HepG2 (cell line): ENCODE measurements around the gene RPL37. TPM values are rescaled to one million over a fixed set of nuclear protein-coding genes. Genes with fewer than 3 reads are reported as not detected.
A peak's percentile ranks its signal among the peaks of the same experiment; 100 is the strongest.

ENCODE experiments used
- ADNP ChIP-seq: sonication (generic); formaldehyde crosslinking; IDR thresholded peaks from 2 replicates; pipeline ENCODE4 v1.4.0; 2020; ENCODE audit warnings: missing genetic modification reagents
- CENPX ChIP-seq: sonication (generic); formaldehyde crosslinking; IDR thresholded peaks from 2 replicates; pipeline ENCODE4 v1.9.0; 2021; ENCODE audit warnings: mild to moderate bottlenecking, missing genetic modification reagents, moderate library complexity
- FOXP1 ChIP-seq, 2 experiments: fragments of 450-650 bp in 1 of 2; IDR thresholded peaks; 2 replicates each; pipeline ENCODE4 v1.6.1; 2017 to 2018; ENCODE audit warnings: antibody characterized with exemption in 1 of 2
- JUN ChIP-seq: sonication (generic); formaldehyde crosslinking; IDR thresholded peaks from 2 replicates; pipeline ENCODE4 v1.4.0; 2020; ENCODE audit warnings: mild to moderate bottlenecking, missing genetic modification reagents
- NFE2L1 ChIP-seq: sonication (generic); formaldehyde crosslinking; IDR thresholded peaks from 2 replicates; pipeline ENCODE4 v1.4.0; 2020; ENCODE audit warnings: missing genetic modification reagents, mild to moderate bottlenecking, borderline replicate concordance
- RBFOX2 ChIP-seq: fragments of 200-400 bp; formaldehyde crosslinking; IDR thresholded peaks from 2 replicates; pipeline ENCODE4 v1.6.1; 2017; ENCODE audit warnings: low read depth, mild to moderate bottlenecking, low read length
- RXRB ChIP-seq: IDR thresholded peaks from 2 replicates; pipeline ENCODE4 v1.6.1; 2016; ENCODE audit warnings: borderline replicate concordance, missing genetic modification reagents, missing compliant biosample characterization
- SALL1 ChIP-seq: sonication (generic); formaldehyde crosslinking; IDR thresholded peaks from 2 replicates; pipeline ENCODE4 v1.8.0; 2022; ENCODE audit warnings: mild to moderate bottlenecking, missing genetic modification reagents
- SMAD1 ChIP-seq: sonication (generic); formaldehyde crosslinking; IDR thresholded peaks from 2 replicates; pipeline ENCODE4 v1.4.0; 2020; ENCODE audit warnings: missing genetic modification reagents, low read depth, mild to moderate bottlenecking, borderline replicate concordance
- SP5 ChIP-seq: IDR thresholded peaks from 2 replicates; pipeline ENCODE4 v1.6.1; 2016; ENCODE audit warnings: low read depth, borderline replicate concordance
- TARDBP ChIP-seq: sonication (generic); formaldehyde crosslinking; IDR thresholded peaks from 2 replicates; pipeline ENCODE4 v1.8.0; 2022; ENCODE audit warnings: mild to moderate bottlenecking, missing genetic modification reagents
- YY1 ChIP-seq: IDR thresholded peaks from 2 replicates; pipeline ENCODE4 v1.6.1; 2011; ENCODE audit warnings: low read length, low read depth, moderate library complexity, mild to moderate bottlenecking; ENCODE audit not compliant: insufficient read depth, insufficient replicate concordance
- ZNF460 ChIP-seq: sonication (generic); formaldehyde crosslinking; IDR thresholded peaks from 2 replicates; pipeline ENCODE4 v1.5.1; 2020; ENCODE audit warnings: missing genetic modification reagents, mild to moderate bottlenecking, borderline replicate concordance
- ZNF883 ChIP-seq: sonication (generic); formaldehyde crosslinking; IDR thresholded peaks from 2 replicates; pipeline ENCODE4 v1.5.1; 2020; ENCODE audit warnings: mild to moderate bottlenecking, missing genetic modification reagents; ENCODE audit errors: not compliant biosample characterization
- polyA plus RNA-seq, 8 experiments: library from polyadenylated mRNA; depleted of rRNA in 3 of 8; stranded (reverse) in 7 of 8; unstranded in 1 of 8; fragments of >200 nt; fragmentation: Illumina TruSeq in 4 of 8; extraction: Trizol in 4 of 8; gene quantifications; 2 replicates each; pipeline versions ENCODE4 v1.2.1 to v1.2.3, GENCODE V29; 2011 to 2016; ENCODE audit warnings: low read depth in 4 of 8, missing spikeins in 1 of 8, mixed read lengths in 1 of 8; ENCODE audit not compliant: insufficient read depth in 1 of 8
- total RNA-seq, 5 experiments: library from RNA; depleted of rRNA; stranded (reverse); fragments of >200 nt; fragmentation: Illumina TruSeq; extraction: Trizol; gene quantifications; 2 replicates each; pipeline ENCODE4 v1.2.3, GENCODE V29; 2016; ENCODE audit warnings: low read depth in 1 of 5
- TF ChIP-seq, protein P1 (sequence below), 2 experiments: sonication (generic) in 1 of 2; formaldehyde crosslinking in 1 of 2; IDR thresholded peaks; 2 replicates each; pipeline versions ENCODE4 v1.6.1 to v1.9.0; 2014 to 2022; ENCODE audit warnings: antibody characterized with exemption in 1 of 2, borderline replicate concordance in 1 of 2, inconsistent platforms in 1 of 2, low read depth in 1 of 2, missing genetic modification reagents in 1 of 2
- TF ChIP-seq, protein P2 (sequence below): conservative IDR thresholded peaks from 2 replicates; pipeline ENCODE4 v1.6.1; 2018; ENCODE audit warnings: missing genetic modification reagents

RPL37 gene
- total and polyA plus RNA-seq, 2 of the 13 experiments (the other 11 are each of a cell fraction or from before 2014, with no cell fraction given) = 1,981 to 3,367 TPM

DNA sequence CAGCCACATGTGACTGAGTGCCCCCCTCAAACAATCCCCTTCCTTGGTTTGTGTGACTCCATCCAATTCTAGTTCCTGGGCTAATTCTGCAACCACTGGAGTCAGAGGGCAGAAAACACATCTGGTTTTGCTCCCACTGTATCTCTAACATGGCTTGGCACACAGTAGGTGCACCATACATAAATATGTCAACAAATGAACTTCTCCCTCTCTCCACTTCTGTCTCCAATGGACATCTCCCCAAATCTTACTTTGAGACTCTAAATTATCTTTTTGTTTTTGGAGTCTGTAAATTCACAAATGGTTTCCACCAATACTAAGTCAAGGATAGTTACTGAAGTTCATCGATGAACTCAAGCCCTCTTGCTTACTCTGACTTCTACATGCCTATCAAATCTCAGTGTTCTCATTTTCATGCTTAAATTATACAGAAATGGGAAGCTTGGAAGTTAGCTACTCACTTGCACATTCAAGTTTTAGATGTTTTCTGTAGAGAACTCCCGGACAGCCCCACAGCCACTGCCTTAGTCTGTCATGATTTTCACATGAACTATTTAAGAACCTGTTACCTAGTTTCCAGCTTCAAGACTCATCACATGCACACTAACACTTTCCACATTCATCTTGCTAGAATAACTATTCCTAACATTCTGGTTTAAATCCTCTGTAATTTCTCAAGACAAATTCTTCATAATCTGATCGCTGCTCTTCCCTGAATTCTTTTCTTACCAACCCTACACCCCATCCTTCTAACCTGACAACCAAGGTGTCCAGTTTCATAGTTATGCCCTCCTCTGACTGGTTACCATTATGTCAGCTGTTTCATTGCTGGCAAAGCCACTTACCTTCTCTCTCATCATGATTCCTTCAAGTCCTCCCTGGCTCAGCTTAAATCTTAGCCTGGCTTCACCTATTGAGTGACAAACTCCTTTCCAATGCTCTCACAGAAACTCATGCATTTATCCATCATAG lies 6.0 kb downstream of the RPL37 start (continued):
- TF ChIP-seq, protein P1, sequence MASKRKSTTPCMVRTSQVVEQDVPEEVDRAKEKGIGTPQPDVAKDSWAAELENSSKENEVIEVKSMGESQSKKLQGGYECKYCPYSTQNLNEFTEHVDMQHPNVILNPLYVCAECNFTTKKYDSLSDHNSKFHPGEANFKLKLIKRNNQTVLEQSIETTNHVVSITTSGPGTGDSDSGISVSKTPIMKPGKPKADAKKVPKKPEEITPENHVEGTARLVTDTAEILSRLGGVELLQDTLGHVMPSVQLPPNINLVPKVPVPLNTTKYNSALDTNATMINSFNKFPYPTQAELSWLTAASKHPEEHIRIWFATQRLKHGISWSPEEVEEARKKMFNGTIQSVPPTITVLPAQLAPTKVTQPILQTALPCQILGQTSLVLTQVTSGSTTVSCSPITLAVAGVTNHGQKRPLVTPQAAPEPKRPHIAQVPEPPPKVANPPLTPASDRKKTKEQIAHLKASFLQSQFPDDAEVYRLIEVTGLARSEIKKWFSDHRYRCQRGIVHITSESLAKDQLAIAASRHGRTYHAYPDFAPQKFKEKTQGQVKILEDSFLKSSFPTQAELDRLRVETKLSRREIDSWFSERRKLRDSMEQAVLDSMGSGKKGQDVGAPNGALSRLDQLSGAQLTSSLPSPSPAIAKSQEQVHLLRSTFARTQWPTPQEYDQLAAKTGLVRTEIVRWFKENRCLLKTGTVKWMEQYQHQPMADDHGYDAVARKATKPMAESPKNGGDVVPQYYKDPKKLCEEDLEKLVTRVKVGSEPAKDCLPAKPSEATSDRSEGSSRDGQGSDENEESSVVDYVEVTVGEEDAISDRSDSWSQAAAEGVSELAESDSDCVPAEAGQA (IDR thresholded peaks at IDR 0.05; ENCODE audit: low read depth) = no peak
- TF ChIP-seq, protein P1 (CRISPR knock-in tag; IDR thresholded peaks at IDR 0.05; ENCODE audit: borderline replicate concordance) = no peak
- TF ChIP-seq TARDBP (no peak), SMAD1 (CRISPR knock-in tag) (no peak), ADNP (no peak), JUN (no peak), SP5 (CRISPR knock-in tag) (no peak), ZNF883 (no peak), CENPX (CRISPR knock-in tag) (no peak), NFE2L1 (CRISPR knock-in tag) (no peak), YY1 (no peak), RBFOX2 (peak; percentile 71), SALL1 (no peak), RXRB (CRISPR knock-in tag) (no peak), FOXP1 (IDR thresholded peaks at IDR 0.05) (no peak), FOXP1 (CRISPR knock-in tag; IDR thresholded peaks at IDR 0.05) (no peak), ZNF460 (no peak)
- TF ChIP-seq, protein P2, sequence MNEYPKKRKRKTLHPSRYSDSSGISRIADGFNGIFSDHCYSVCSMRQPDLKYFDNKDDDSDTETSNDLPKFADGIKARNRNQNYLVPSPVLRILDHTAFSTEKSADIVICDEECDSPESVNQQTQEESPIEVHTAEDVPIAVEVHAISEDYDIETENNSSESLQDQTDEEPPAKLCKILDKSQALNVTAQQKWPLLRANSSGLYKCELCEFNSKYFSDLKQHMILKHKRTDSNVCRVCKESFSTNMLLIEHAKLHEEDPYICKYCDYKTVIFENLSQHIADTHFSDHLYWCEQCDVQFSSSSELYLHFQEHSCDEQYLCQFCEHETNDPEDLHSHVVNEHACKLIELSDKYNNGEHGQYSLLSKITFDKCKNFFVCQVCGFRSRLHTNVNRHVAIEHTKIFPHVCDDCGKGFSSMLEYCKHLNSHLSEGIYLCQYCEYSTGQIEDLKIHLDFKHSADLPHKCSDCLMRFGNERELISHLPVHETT (CRISPR knock-in tag) = no peak
- TF ChIP-seq, all 625 proteins: peak for 10
